Mesenteric fat pad (tissue), 1 donor: ENCODE data around the gene SOHLH2. TPM values are rescaled to one million over a fixed set of nuclear protein-coding genes. Genes with fewer than 3 reads are reported as not detected.

Experiments
- DNase-seq: peaks from one replicate; pipeline ENCODE4 v3.0.0-alpha.2; 2020; ENCODE audit warnings: low spot score
- total RNA-seq: library from RNA; stranded (reverse); fragmentation: NEBNext Ultra II Directional; extraction: Animal tissue kit (Norgen Biotek cat#: 25700); gene quantifications from one replicate; pipeline ENCODE4 v1.2.1, GENCODE V29; 2021
- donor health status: DM: yes; HTN: yes; CAD: no.

Gene SOHLH2
- total RNA-seq, 1 donor from 2014 or later = not detected

GRCh38 chr13:36188441-36188840 is 25.9 kb downstream of the SOHLH2 start:
- no peak for DNase-seq

DNA sequence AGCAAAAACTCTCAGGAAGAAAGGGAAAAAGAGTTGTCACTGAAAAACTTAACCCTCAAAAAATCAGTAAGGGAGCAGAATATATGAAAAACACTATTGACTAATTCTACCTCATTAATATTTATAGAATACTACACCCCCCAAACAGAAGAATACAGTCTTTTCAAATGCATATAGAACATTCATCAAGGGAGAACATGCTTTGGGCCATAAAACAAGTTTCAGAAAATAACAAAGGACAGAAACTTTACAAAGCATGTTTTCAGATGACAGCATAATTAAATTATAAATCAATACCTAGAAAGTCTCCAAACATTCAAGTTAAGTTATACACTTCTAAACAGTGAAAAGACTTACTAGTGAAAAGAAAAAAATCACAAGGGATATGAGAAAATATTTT is 30.5 kb downstream of the SOHLH2 start:
- no peak for DNase-seq

DNA sequence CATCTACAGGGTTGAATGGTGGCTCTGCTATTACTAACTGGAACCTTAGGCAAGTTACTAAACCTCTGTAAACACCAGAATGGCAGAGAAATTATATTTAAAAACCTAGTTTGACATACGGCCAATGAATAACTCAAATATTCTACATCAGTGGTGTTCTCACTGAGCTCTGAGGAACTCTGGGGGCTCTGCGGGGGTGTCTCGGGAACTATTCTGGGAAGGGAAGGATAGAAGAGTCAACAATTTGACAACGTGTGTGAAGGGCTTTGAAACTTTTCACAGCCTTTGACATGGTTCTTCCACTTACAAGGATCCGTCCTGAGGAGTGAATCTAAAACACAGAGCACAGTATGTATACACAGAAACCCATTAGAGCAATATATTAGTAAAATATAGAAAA is 38.7 kb downstream of the SOHLH2 start:
- DNase-seq = no peak

GRCh38 chr13:36174923-36175322 is 39.4 kb downstream of the SOHLH2 start:
- no peak for DNase-seq

DNA sequence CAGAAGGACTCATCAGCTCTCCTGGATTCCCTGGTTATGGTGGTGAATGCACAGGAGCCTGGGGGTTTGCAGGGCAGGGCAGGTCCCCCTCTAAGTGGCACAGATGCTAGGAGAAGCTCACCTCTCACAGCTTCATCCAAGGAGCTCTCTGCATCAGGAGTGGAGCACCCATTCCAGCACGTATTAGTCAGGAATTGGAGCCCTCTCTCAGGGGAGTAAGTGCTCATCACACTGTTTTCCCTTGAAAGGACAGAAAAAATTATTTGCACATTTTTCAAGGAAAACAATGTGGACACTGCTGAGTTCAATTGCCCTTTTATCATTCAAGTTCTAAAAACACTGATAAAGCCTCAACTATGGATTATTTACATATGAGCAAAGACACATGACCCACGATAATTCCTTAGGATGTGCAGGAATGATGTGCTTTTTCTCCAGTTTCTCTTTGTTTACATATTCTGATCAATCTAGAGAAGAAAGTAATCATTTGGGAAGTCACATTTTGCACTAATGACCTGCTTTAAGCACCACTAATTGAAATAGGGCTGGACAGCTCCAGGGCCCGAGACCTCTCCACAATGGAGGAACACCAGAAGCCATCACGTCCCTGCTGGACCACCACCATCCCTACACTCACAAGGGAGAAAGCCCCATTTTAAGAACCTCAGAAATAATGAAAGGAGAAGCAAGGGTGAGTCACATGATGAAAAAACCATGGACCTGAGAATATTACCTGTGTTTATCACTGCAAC is 40.6 kb downstream of the SOHLH2 start:
- DNase-seq = no peak

- DNase-seq = no peak
Observed at GRCh38 chr13:36166046-36166445, 48.3 kb downstream of the SOHLH2 start.

DNA sequence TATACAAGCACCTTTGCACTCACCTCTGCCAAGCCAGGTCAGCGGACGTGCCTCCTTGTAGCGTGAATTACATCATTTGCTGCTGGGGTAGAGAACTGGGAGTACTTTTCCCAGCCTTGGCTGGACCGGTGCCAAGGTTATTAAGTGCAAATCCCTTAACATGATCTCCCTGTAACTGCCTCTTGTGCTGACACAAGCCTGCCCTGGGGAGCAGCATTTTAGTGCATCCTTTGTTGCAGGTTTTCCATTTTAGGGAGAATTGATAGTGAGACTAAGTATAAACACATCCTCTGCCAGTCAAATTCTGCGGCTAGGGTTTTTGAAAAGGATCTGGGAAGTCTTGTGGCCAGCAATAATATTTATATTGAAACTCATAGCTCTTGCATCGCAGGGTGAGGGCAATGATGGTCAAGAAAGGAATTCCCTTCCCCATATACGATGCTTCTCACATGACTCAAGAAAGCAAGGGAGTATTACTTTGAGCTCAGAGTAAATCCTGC is 50.5 kb downstream of the SOHLH2 start:
- DNase-seq = no peak

DNA sequence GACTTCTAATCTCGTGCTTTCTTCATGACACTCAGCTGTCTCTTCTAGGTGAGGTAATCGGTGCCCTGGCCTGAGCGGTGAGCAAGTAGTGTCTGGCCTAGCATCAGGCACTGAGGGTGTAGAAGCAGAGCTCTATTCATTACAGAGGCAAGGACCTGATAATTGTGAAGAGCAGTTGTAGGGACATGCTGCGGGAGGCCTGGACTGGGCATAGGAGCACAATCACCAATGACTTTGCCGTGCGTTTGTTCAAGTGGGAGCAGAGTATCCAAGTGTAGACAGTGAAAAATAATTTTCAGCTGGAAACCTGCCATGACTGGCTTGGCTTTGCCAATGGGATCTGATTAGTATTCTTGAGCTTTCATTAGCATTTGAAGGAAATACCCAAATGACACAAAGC is 51.1 kb downstream of the SOHLH2 start:
- no peak for DNase-seq

DNA sequence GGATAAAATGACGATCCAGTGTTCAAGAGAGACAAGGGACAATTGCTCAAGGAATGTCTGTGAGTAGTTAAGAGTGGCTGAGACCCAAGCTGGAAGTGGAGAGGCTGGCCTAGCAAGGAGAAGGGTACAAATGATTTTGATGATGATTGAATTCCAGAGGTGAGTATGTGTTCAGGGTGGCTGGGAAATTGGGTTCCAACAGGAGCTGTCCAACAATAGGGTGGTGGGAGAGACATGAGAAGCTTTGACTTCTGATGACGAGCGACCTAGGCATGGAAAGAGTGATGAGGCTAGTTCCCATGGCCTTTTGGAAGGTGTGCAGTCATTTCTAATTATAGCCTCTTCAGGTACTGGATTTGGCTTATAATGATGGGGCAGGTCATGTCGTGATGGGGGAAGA is 54.1 kb downstream of the SOHLH2 start:
- no peak for DNase-seq

DNA sequence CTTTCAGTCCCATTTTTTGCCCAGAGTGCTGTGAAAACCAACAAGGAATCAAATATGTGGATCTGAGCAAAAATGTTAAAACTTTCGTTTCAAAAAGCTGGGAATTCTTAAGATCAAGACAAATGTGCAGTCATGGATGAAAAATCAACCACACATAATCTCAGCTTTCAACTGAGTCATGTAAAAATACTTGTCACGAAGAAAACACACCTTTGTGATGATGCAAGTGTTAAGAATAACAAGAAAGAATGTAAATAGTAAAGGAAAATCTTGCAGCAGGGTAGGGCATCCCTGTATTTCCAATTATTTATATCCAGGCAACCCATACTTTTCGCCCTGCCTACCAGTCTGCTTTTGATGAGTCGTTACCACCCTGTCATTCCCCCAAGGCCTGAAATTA is 55.7 kb downstream of the SOHLH2 start:
- no peak for DNase-seq

DNA sequence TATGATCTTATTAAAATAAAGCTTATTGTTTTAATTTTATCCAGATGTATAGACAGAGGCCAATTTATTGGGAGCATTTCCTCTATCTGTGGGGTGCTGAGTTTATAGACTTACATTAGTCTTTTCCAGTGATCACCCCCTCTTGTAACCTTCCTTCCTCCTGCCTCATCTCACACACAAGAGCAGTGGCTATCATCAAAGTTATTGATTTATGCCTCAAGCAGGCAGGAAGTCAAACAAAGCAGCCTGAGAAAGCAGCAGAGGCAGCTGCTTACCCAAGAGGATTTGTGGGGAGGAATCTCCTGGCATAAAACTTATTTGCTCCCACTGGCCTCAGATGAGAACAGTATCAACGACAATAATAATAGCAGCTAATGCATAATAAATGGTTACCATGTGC is 56.9 kb downstream of the SOHLH2 start:
- no peak for DNase-seq

GRCh38 chr13:36154567-36155291 is 59.6 kb downstream of the SOHLH2 start:
- no peak for DNase-seq

DNA sequence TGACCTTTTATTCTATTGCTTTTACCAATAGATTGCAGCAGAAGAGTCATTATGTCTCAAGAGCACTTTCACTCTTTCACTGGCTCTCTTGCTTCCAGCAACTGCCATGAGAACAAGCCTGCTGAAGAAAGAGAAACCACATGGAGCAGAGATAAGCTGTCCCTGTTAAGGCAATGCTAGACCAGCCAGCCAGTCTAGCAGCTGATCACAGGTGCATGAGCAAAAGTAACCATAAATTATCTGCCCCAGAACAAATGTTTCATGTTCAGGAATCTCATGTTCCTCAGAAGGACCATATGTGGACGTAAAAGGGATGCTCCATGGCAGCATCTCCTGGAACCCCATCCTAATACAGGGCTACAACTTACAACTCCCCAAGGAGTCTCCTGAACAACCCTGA is 62.8 kb downstream of the SOHLH2 start:
- DNase-seq = no peak

- DNase-seq = no peak
Observed at GRCh38 chr13:36148446-36148845, 65.9 kb downstream of the SOHLH2 start.

GRCh38 chr13:36147330-36147729 is 67.0 kb downstream of the SOHLH2 start:
- no peak for DNase-seq

GRCh38 chr13:36146511-36147269 is 67.7 kb downstream of the SOHLH2 start:
- no peak for DNase-seq

GRCh38 chr13:36143738-36144137 is 70.6 kb downstream of the SOHLH2 start:
- DNase-seq = no peak

GRCh38 chr13:36142735-36143134 is 71.6 kb downstream of the SOHLH2 start:
- DNase-seq = no peak

GRCh38 chr13:36135876-36136275 is 78.5 kb downstream of the SOHLH2 start:
- no peak for DNase-seq

DNA sequence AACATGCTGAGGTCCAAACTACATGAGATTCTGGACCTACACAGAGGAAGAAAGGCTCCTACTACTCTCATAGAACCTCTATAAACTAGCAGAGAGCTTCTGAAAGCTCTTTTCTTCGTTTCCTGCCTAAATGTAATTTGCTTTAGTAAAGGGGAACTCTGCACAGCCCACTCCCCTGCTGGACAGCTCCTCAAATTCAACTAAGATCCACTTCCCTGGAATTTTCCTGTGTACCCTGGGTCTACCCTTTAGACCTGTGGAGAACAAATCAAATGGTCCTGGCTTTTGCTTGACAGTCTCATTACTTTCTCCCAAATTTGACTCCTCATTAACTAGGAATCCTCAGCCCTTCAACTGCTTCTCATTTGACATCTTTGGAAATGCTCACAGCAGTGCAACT is 79.7 kb downstream of the SOHLH2 start:
- no peak for DNase-seq

GRCh38 chr13:36133950-36134626 is 80.3 kb downstream of the SOHLH2 start:
- DNase-seq = no peak
